ENCODE results near the gene RRP36. TPM values are rescaled to one million over a fixed set of nuclear protein-coding genes. Genes with fewer than 3 reads are reported as not detected.

The RRP36 gene
- total RNA-seq, 1 donor from 2014 or later, result 89.1 TPM

DNA sequence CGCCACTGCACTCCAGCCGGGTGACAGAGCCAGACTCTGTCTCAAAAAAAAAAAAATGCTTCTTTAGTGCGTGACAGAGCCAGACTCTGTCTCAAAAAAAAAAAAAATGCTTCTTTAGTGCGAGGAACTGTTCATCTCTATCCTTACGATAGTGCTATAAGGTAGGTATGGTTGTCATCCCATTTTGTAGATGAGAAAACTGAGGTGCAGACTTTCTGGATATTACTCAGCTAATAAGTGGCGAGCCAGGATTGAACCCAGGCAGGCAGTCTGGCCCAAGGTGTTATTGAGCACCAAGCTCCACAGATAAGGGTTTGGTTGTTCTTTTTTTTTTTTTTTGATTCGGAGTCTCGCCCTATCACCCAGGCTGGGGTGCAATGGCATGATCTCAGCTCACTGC lies 19.6 kb upstream of the RRP36 start:
- H3K4me3 Mint-ChIP-seq, result no peak overlapping the region
- TF ChIP-seq, protein P1, sequence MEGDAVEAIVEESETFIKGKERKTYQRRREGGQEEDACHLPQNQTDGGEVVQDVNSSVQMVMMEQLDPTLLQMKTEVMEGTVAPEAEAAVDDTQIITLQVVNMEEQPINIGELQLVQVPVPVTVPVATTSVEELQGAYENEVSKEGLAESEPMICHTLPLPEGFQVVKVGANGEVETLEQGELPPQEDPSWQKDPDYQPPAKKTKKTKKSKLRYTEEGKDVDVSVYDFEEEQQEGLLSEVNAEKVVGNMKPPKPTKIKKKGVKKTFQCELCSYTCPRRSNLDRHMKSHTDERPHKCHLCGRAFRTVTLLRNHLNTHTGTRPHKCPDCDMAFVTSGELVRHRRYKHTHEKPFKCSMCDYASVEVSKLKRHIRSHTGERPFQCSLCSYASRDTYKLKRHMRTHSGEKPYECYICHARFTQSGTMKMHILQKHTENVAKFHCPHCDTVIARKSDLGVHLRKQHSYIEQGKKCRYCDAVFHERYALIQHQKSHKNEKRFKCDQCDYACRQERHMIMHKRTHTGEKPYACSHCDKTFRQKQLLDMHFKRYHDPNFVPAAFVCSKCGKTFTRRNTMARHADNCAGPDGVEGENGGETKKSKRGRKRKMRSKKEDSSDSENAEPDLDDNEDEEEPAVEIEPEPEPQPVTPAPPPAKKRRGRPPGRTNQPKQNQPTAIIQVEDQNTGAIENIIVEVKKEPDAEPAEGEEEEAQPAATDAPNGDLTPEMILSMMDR (conservative IDR thresholded peaks at IDR 0.05), result no peak

DNA sequence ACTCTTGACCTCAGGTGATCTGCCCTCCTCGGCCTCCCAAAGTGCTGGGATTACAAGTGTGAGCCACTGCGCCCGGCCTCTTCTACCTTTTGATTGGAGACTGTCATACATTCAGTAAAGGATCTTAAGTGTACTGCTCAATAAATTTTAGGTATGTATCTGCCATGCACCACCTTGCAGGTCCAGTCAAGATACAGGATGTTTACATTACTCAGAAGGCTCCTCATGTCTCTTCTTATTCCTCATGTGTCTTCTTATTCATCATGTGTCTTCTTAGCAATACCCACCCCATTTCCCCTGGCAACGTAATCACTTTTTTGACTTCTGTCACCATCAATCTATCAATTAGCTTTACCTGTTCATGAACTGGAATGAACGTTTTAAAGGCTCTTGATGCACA lies 15.6 kb upstream of the RRP36 start:
- Mint-ChIP-seq H3K9me3 (no peaks in the 10 kb centered on the region), H3K4me3 (no peak overlapping the region), H3K27ac (ENCODE audit: unreplicated experiment) (no peak overlapping the region), H3K27me3 (ENCODE audit: low read depth) (no peaks in the 10 kb centered on the region), H3K4me1 (no peaks in the 10 kb centered on the region), H3K36me3 (ENCODE audit: low read depth) (peaks cover 8% of the 10 kb centered on the region)
- no peak for DNase-seq (ENCODE audit: low read depth, low spot score)
- TF ChIP-seq, protein P1 (conservative IDR thresholded peaks at IDR 0.05), result no peak

More for the DNA sequence above, 19.6 kb upstream of the RRP36 start:
- H3K27me3 Mint-ChIP-seq (ENCODE audit: low read depth), result no peaks in the 10 kb centered on the region
- H3K36me3 Mint-ChIP-seq (ENCODE audit: low read depth), result peaks cover 4% of the 10 kb centered on the region
- H3K27ac Mint-ChIP-seq (ENCODE audit: unreplicated experiment), result no peak overlapping the region
- DNase-seq (ENCODE audit: low read depth, low spot score), result no peak
- no peaks in the 10 kb centered on the region for H3K4me1 Mint-ChIP-seq
- H3K9me3 Mint-ChIP-seq, result no peaks in the 10 kb centered on the region

DNA sequence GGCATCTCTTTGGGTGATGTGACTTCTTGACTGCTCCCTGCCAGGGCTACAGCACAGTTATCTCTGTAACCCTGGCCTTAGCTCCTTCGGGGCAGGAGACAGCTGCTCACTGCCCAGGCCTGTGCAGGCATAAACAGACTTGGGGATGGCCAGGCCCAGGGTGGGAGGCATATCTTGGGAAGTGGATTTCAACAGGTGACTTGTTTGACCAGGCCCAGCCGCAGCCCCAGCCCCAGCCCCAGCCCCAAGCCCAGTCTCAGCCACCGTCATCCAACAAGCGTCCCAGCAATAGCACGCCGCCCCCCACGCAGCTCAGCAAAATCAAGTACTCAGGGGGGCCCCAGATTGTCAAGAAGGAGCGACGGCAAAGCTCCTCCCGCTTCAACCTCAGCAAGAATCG lies 15.2 kb upstream of the RRP36 start:
- no peak for DNase-seq (ENCODE audit: low read depth, low spot score)
- TF ChIP-seq, protein P1 (conservative IDR thresholded peaks at IDR 0.05), result no peak
- H3K27ac Mint-ChIP-seq (ENCODE audit: unreplicated experiment), result no peak overlapping the region

DNA sequence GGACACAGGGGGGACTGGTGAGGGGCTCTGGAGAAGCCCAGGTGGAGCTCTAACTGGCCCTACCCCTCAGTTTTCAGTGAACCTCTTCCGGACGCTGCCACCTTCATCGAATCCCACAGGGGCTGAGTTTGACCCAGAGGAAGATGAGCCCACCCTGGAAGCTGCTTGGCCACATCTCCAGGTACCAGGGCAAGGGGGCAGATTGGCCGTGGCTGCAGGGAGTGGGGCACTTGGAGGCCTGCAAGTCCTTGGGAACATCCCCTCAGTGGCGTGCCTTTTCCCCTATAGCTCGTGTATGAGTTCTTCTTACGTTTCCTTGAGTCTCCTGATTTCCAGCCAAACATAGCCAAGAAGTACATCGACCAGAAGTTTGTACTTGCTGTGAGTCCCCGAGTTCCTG lies 14.3 kb upstream of the RRP36 start:
- no peak for DNase-seq (ENCODE audit: low read depth, low spot score)
- peak overlapping the region; percentile 14 for H3K4me3 Mint-ChIP-seq
- no peaks in the 10 kb centered on the region for H3K9me3 Mint-ChIP-seq
- peaks cover 8% of the 10 kb centered on the region for H3K36me3 Mint-ChIP-seq (ENCODE audit: low read depth)
- peaks cover 2% of the 10 kb centered on the region for H3K4me1 Mint-ChIP-seq
- TF ChIP-seq, protein P1 (conservative IDR thresholded peaks at IDR 0.05), result no peak
- no peaks in the 10 kb centered on the region for H3K27me3 Mint-ChIP-seq (ENCODE audit: low read depth)
- no peak overlapping the region for H3K27ac Mint-ChIP-seq (ENCODE audit: unreplicated experiment)

More for the DNA sequence above, 15.2 kb upstream of the RRP36 start:
- H3K36me3 Mint-ChIP-seq (ENCODE audit: low read depth), result peaks cover 8% of the 10 kb centered on the region
- no peaks in the 10 kb centered on the region for H3K27me3 Mint-ChIP-seq (ENCODE audit: low read depth)
- no peaks in the 10 kb centered on the region for H3K4me1 Mint-ChIP-seq
- H3K4me3 Mint-ChIP-seq, result no peak overlapping the region
- H3K9me3 Mint-ChIP-seq, result no peaks in the 10 kb centered on the region

DNA sequence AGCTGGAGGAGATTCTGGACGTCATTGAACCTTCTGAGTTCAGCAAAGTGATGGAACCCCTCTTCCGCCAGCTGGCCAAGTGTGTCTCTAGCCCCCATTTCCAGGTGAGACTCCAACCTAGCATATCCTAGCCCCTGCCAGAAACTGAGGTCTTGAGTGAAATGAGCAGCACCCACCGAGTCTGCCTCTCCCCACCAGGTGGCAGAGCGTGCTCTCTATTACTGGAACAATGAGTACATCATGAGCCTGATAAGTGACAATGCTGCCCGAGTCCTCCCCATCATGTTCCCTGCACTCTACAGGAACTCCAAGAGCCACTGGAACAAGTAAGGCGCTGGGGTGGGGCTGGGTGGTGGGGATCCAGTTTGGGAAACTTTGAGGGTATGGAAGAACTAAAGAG lies 12.3 kb upstream of the RRP36 start:
- Mint-ChIP-seq H3K36me3 (ENCODE audit: low read depth) (peaks cover 8% of the 10 kb centered on the region), H3K4me3 (peak overlapping the region; percentile 51), H3K27me3 (ENCODE audit: low read depth) (no peaks in the 10 kb centered on the region), H3K4me1 (peaks cover 20% of the 10 kb centered on the region), H3K27ac (ENCODE audit: unreplicated experiment) (no peak overlapping the region), H3K9me3 (no peaks in the 10 kb centered on the region)
- DNase-seq (ENCODE audit: low read depth, low spot score), result peak; percentile 27
- TF ChIP-seq, protein P1 (conservative IDR thresholded peaks at IDR 0.05), result peak; percentile 59

DNA sequence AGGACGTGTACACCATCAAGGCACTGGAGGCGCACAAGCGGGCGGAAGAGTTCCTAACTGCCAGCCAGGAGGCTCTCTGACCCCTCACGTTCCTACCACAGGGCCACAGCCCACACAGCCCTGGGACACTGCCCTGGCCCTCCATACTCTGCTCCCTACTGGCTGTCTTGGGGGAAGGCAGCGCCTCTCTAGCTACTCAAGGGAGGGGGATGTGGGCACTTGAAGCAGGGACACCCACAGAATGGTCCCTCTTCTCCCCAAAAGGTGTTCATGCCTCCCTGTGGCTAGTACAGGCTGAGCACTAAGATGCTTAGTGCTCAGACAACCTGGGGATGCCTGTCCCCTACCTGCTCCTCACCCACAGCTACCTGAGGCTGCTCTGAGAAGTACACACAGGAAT lies 10.2 kb upstream of the RRP36 start:
- peaks cover 30% of the 10 kb centered on the region for H3K4me1 Mint-ChIP-seq
- TF ChIP-seq, protein P1 (conservative IDR thresholded peaks at IDR 0.05), result no peak
- H3K9me3 Mint-ChIP-seq, result no peaks in the 10 kb centered on the region
- peaks cover 4% of the 10 kb centered on the region for H3K36me3 Mint-ChIP-seq (ENCODE audit: low read depth)
- DNase-seq (ENCODE audit: low read depth, low spot score), result no peak
- no peaks in the 10 kb centered on the region for H3K27me3 Mint-ChIP-seq (ENCODE audit: low read depth)
- peak overlapping the region; percentile 97 for H3K4me3 Mint-ChIP-seq
- no peak overlapping the region for H3K27ac Mint-ChIP-seq (ENCODE audit: unreplicated experiment)
